Sciatic nerve (tissue), 2 donors: Measurements from ENCODE around the gene NPB. TPM values are rescaled to one million over a fixed set of nuclear protein-coding genes. Genes with fewer than 3 reads are reported as not detected.

Experiments used
- ATAC-seq: fragments of 200-7000 bp; cut with Tn5 transposase; one replicate; pipeline ENCODE4 v1.9.1; 2020; ENCODE audit warnings: mild to moderate bottlenecking, moderate library complexity
- DNase-seq: peaks from one replicate; pipeline ENCODE4 v3.0.0-alpha.2; 2020; ENCODE audit warnings: low spot score
- intact Hi-C: fragments of 100-400 bp; cut with DNase I; formaldehyde crosslinking; loops from one replicate; pipeline ENCODE4 v1.14.2; 2022
- total RNA-seq: library from RNA; stranded (reverse); fragmentation: NEBNext Ultra II Directional; extraction: Animal tissue kit (Norgen Biotek cat#: 25700); gene quantifications from one replicate; pipeline ENCODE4 v1.2.1, GENCODE V29; 2021
- donor health status: DM: no; HTN: no; CAD: no.
- donor health status: DM: no; HTN: no; CAD: no.

The NPB gene
- total RNA-seq, 1 donor from 2014 or later: 0.80 TPM

DNA sequence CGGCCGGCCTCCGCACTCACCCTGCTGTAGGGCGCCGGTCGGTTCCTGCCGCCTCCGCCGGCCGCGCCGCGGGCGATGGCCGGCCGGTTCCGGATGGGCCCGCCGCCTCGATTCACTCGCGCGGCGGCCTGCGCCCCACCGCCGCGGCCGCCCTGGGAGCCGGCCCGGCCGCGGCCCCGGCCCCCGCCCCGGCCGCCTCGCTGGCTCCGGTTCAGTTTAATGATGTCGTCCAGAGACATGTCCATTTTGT, 10.8 kb upstream of the NPB start:
- intact Hi-C loops: no loop called here
- ATAC-seq (no peak), DNase-seq (no peak)

GRCh38 chr17:81895400-81895799, 6.6 kb upstream of the NPB start:
- intact Hi-C loops: no loop called here
- ATAC-seq (no peak), DNase-seq (no peak)

GRCh38 chr17:81898029-81898866, 3.8 kb upstream of the NPB start:
- intact Hi-C loops: no loop called here
- no peak for DNase-seq
- no peak for ATAC-seq

- no peak for DNase-seq
- intact Hi-C loops: no loop called here
- ATAC-seq: no peak
Measured at GRCh38 chr17:81898885-81899284, 3.2 kb upstream of the NPB start.

DNA sequence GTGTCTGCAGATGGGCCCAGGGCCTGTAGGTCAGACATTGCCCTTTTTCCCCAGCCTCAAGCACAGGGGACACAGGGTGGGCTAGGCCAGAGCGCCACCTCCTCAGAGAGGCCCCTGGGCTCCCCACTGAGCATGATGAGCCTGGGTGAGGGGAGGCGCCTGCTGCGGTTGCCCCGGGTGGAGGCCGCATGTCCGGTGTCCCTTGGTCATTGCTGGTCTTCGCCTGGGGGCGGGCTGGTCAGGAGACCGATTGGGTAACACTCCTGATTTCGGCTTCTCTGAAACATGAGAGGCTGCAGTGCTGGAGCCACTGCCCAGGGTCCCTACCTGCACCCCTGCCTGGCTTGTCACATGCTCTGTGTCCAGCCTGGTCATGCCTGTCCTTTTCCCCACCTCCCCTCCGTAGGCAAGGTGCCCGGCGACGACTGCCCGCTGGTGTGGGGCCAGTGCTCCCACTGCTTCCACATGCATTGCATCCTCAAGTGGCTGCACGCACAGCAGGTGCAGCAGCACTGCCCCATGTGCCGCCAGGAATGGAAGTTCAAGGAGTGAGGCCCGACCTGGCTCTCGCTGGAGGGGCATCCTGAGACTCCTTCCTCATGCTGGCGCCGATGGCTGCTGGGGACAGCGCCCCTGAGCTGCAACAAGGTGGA, 2.4 kb upstream of the NPB start:
- intact Hi-C loops: no loop called here
- ATAC-seq: no peak
- DNase-seq: no peak

DNA sequence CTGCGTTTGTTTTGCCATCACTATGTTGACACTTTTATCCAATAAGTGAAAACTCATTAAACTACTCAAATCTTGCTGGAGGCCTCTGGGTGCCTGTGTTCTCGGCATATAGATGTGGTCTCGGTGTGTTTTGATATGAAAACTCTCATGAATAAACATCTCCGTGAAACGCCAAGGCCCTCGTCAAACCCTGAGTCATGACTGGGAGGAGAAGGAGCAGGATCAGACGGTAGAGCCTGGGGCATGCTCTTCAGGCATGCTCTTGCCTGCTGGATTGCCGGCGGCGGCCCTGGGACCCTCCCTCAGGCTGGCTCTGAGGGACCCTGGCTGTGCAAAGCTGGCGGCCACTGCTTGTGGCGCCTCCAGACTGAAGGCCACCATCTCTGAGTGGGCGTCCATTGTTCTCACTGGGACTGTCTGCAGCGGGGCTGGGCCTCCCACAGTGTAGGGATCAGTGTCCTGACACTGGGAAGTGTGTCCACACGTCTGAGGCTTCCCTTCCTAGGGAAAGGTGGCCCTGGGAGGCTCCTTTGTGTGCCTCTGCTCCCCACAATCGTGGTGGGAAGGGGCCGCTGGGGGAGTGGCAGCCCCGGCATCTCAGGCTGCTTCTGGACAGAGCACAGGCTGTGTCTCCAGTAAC, 1.7 kb upstream of the NPB start:
- intact Hi-C loops: no loop called here
- no peak for ATAC-seq
- no peak for DNase-seq

DNA sequence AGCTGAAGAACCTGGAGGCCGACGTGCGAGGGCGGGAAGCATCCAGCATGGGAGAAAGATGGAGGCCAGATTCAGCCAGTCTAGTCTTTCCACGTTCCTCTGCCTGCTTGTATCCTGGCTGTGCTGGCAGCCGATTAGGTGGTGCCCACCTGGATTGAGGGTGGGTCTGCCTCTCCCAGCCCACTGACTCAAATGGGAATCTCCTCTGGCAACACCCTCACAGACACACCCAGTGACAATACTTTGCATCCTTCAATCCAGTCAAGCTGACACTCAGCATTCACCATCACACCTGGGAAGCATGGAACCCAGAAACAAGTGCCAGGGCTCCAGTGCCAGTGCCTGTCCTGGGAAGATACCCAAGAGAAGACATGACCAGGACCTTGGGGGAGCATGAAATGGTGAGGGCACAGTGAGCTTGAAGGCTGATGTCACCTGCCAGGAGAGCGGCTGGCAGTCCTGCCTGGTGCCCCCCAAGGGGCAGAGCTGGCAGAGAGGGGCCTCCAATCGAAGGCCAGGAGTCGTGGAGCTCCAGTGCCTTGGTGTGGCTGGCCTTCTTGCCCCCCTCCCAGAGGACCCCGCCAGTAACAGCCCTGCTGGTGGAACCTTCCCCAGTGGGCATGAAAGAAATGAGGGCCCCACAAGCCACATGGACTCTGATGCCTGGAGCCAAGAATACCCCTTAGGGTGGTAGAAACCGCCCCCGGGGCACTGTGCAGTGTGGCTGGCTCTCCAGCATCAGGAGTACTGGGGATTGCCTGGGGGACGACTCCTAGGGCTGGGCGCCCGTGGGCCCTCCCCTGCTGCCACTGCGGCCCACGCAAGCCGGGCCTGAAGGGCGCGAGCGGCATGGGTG, 643 bp upstream of the NPB start:
- intact Hi-C loops: no loop called here
- ATAC-seq: no peak
- DNase-seq: no peak

- intact Hi-C loops: no loop called here
- ATAC-seq (peak; percentile 2), DNase-seq (no peak)
Measured at GRCh38 chr17:81902653-81903414, 796 bp downstream of the NPB start.

DNA sequence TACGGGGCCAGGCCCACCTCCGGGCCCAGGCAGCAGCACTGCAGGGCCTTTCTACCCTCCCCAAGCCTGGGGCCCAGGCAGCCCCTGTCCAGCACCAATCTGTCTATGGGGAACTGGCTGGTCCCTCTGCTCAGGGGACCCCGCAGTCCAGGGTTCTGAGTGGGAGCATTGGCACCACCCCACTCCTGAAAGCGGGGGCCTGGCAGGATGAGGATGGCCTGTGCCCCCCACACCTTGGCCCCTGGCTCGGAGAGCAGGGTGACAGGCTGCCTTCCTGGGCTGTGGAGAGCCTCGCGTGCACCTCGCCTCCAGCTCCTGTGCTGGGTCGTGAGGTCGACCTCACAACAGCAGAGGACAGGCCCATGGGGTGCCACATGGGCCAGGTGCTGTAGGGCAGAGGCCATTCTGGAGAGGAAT, 1.4 kb downstream of the NPB start:
- ATAC-seq: peak; percentile 2
- no peak for DNase-seq
- intact Hi-C loops: no loop called here

GRCh38 chr17:81903896-81904599, 2.0 kb downstream of the NPB start:
- no peak for DNase-seq
- no peak for ATAC-seq
- intact Hi-C loops: no loop called here

DNA sequence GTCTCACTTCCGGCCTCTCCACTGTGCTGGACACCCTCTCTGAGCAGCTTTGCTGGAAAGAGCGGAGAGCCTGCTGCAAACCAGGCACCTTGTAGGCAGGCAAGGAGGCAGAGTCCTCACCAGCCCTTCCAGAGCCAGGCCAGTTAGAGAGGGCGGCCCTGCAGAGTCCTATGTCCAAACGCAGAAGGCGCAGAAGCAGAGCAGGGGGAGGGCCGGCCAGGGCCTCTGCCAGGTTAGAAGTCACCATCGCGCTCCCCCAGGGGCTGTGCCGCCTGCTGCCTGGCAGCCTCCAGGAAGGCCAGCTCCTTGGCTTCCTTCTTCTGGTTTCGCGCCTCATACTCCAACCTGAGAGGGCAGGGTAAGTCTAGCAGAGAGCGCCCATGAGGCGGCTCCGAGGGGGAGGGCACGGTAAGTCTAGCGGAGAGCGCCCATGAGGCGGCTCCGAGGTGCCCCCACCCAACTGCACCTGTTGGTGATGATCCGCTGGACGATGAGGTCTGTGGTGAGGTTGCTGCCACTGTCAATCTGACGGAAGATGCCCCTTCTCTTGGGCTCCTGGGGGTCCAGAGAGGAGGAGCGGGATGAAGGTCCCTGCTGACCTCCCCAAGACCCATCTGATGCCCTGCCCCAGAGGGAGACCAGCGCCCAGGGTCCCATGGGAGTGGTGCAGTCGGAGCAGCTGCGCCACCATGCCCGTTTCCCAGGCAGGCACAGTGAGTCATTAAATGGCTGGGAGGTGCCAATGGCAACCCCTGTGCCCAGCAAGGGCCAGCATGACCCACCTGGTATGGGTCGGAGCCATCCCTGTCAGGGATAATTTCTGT, 2.8 kb downstream of the NPB start:
- intact Hi-C loops: no loop called here

DNA sequence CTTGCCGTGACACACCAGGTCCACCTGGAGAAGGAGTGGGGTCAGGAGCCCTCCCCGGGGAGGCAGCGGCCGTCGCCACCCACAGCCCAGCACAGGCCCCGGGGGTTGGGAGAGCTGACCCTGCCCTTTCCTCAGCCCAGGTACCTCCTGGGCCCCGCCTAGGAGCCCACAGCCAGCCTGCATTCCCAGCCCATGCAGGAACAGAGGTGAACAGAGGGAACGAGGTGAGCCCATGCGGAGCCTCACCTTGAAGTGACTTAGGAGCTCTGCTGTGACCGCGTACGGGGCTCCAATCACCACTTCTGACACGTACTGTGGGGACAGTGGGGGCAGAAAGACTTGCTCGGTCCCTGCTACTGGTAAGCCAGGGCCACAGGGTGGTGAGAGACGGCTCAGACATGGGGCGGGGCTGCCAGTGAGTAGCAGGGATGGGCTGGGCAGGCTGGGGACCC, 3.4 kb downstream of the NPB start:
- intact Hi-C loops: no loop called here
- ATAC-seq (no peak), DNase-seq (no peak)

More for the DNA sequence above, 2.8 kb downstream of the NPB start:
- ATAC-seq: no peak
- DNase-seq: no peak

- no peak for ATAC-seq
- DNase-seq: no peak
- intact Hi-C loops: no loop called here
Measured at GRCh38 chr17:81905993-81906392, 4.0 kb downstream of the NPB start.

GRCh38 chr17:81906476-81907218, 4.6 kb downstream of the NPB start:
- no peak for DNase-seq
- no peak for ATAC-seq

DNA sequence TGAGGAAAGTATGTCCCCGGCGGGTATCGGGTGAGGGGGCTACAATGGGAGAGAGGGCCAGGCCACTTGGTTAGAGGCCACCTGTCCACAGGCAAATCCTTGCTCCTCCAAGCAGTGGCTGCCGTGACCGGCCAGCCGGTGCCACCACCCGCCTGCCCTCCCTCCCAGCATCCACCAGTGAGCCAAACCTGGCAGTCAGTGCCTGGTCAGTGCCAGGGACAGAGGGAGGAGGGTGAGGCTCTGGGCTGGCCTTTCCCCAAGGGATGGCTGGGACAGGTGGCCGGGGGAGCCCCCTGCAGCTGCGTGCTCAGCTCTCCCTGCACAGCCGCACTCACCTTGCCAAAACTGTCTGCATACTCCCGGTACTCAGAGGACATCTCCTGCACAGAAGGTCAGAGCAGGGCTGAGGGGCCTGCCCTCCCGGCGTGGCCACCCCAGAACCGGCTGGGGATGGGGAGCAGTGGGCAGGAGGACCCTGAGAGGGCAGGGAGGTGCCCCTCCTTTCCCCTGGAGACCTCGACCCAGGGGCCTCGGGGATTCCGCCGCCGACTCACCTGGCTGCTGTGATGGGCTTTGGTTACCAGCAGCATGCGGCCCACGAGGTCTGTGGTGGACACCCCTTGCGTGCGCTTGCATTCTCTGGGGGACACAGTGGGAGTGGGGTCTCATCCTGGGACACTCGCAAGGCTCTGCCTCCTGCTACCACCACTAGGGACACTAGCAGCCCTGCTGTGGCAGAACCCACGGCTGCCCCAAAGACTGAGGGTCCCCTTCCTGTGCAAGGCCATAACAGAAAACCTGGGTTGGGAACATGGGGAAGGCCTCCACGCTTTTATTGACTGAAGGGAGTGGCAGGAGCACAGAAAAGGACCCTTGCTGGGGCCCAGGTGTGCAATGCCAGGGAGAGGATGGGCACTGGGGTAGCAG, 5.4 kb downstream of the NPB start:
- DNase-seq (no peak), ATAC-seq (no peak)
- intact Hi-C loops: no loop called here

More at GRCh38 chr17:81906476-81907218, 4.6 kb downstream of the NPB start:
- intact Hi-C loops: no loop called here

GRCh38 chr17:81908793-81909192, 6.8 kb downstream of the NPB start:
- ATAC-seq (no peak), DNase-seq (no peak)
- intact Hi-C loops: no loop called here
